ENCODE results near the gene RIPK4.
A peak's percentile ranks its signal among the peaks of the same experiment; 100 is the strongest.

RIPK4 gene

GRCh38 chr21:41753006-41753898 is 13.6 kb downstream of the RIPK4 start:
- DNase-seq (ENCODE audit: low spot score) = no peak

GRCh38 chr21:41752231-41752681 is 14.6 kb downstream of the RIPK4 start:
- peak; percentile 48 for DNase-seq (ENCODE audit: low spot score)

GRCh38 chr21:41751611-41752011 is 15.2 kb downstream of the RIPK4 start:
- DNase-seq (ENCODE audit: low spot score) = no peak

- DNase-seq (ENCODE audit: low spot score) = no peak
Measured at GRCh38 chr21:41750532-41751151, 16.2 kb downstream of the RIPK4 start.

GRCh38 chr21:41750051-41750450 is 16.8 kb downstream of the RIPK4 start:
- DNase-seq (ENCODE audit: low spot score) = no peak

- DNase-seq (ENCODE audit: low spot score) = no peak
Measured at GRCh38 chr21:41749286-41749685, 17.6 kb downstream of the RIPK4 start.

- no peak for DNase-seq (ENCODE audit: low spot score)
Measured at GRCh38 chr21:41747943-41748738, 18.7 kb downstream of the RIPK4 start.

- DNase-seq (ENCODE audit: low spot score) = no peak
Measured at GRCh38 chr21:41746744-41747006, 20.2 kb downstream of the RIPK4 start.

- no peak for DNase-seq (ENCODE audit: low spot score)
Measured at GRCh38 chr21:41745971-41746743, 20.7 kb downstream of the RIPK4 start.

GRCh38 chr21:41745026-41745820 is 21.6 kb downstream of the RIPK4 start:
- no peak for DNase-seq (ENCODE audit: low spot score)

- DNase-seq (ENCODE audit: low spot score) = no peak
Measured at GRCh38 chr21:41744028-41744930, 22.6 kb downstream of the RIPK4 start.

GRCh38 chr21:41743321-41744027 is 23.4 kb downstream of the RIPK4 start:
- DNase-seq (ENCODE audit: low spot score) = no peak

- no peak for DNase-seq (ENCODE audit: low spot score)
Measured at GRCh38 chr21:41742073-41742875, 24.6 kb downstream of the RIPK4 start.

GRCh38 chr21:41741253-41742072 is 25.4 kb downstream of the RIPK4 start:
- DNase-seq (ENCODE audit: low spot score) = no peak

GRCh38 chr21:41740604-41741252 is 26.1 kb downstream of the RIPK4 start:
- no peak for DNase-seq (ENCODE audit: low spot score)

GRCh38 chr21:41739936-41740335 is 26.9 kb downstream of the RIPK4 start:
- no peak for DNase-seq (ENCODE audit: low spot score)

GRCh38 chr21:41739011-41739410 is 27.8 kb downstream of the RIPK4 start:
- no peak for DNase-seq (ENCODE audit: low spot score)
